NT2/D1 (cell line): ENCODE measurements around the gene INTS7.

Experiments
- SUZ12 ChIP-seq: IDR thresholded peaks from 2 replicates; pipeline ENCODE4 v1.6.1; 2011; ENCODE audit not compliant: insufficient read length, insufficient read depth; ENCODE audit errors: extremely low read depth
- YY1 ChIP-seq: IDR thresholded peaks from 2 replicates; pipeline ENCODE4 v1.6.1; 2011; ENCODE audit not compliant: insufficient read length, insufficient read depth
- ZNF274 ChIP-seq: IDR thresholded peaks from 2 replicates; pipeline ENCODE4 v1.6.1; 2011; ENCODE audit warnings: mild to moderate bottlenecking, low read depth, low read length

- TF ChIP-seq SUZ12 (no peak), ZNF274 (no peak), YY1 (no peak)
Measured at GRCh38 chr1:212024469-212025149, 10.7 kb downstream of the INTS7 start.
